ENCODE data around the gene LYPD6B. TPM values are rescaled to one million over a fixed set of nuclear protein-coding genes. Genes with fewer than 3 reads are reported as not detected.

LYPD6B gene
- total RNA-seq, 1 experiment from 2014 or later: 6.1 TPM

DNA sequence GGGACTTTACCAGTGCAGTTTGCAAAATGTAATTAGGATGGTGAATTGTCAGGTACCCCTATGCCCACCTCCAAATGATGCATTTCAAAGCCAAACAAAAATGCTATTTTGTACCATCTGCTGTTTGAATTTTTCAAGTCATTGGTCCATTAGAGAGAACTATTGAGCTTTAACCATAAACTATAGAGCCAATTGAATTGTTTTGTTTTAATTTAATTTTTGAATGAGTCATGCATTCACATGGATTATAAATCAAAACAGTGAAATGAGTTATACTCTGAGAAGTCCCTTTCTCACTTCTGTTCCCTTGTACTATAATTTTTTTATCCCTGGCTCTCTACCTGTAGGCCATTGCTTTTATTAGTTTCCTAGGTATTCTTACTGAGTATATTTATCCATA lies 151.3 kb downstream of the LYPD6B start:
- Histone ChIP-seq H3K36me3 (ENCODE audit: control insufficient read depth in 1 of 2, insufficient read depth in 2 of 2, low read length in 2 of 2) (no peaks in the 10 kb centered on the region), H3K9me2 (ENCODE audit: insufficient read depth) (no peaks in the 10 kb centered on the region), H4K20me1 (ENCODE audit: insufficient read depth) (no peaks in the 10 kb centered on the region), H3K4me2 (ENCODE audit: low read length) (no peak overlapping the region), H3K4me1 (ENCODE audit: control insufficient read depth in 1 of 2, insufficient read depth in 2 of 2, low read length in 2 of 2) (no peaks in the 10 kb centered on the region), H3K27me3 (ENCODE audit: insufficient read depth, low read length) (no peaks in the 10 kb centered on the region), H2AFZ (ENCODE audit: low read depth, low read length, poor library complexity, severe bottlenecking) (no peak overlapping the region), H3K4me3 (replicated peaks in 1 of 2; ENCODE audit: low read depth in 1 of 2, low read length in 2 of 2) (no peak overlapping the region), H3K79me2 (ENCODE audit: insufficient read depth, low read length) (no peaks in the 10 kb centered on the region), H3K9ac (ENCODE audit: low read length) (no peak overlapping the region), H3K27ac (ENCODE audit: low read depth, low read length) (no peak overlapping the region), H3K9me3 (ENCODE audit: control insufficient read depth in 1 of 2, insufficient read depth in 1 of 2, low read depth in 1 of 2, low read length in 2 of 2) (no peaks in the 10 kb centered on the region)
- no TSS peak for BruUV-seq (replicated peaks)
- TF ChIP-seq SRF (IDR thresholded peaks at IDR 0.05; ENCODE audit: low read depth) (no peak), EZH2 (IDR thresholded peaks at IDR 0.05) (no peak), ZFX (IDR thresholded peaks at IDR 0.05) (no peak), ZNF274 (IDR thresholded peaks at IDR 0.05; ENCODE audit: low read depth, low read length) (no peak), SP1 (IDR thresholded peaks at IDR 0.05; ENCODE audit: low read depth) (no peak), EZH2phosphoT487 (IDR thresholded peaks at IDR 0.05; ENCODE audit: borderline replicate concordance) (no peak), ATF3 (IDR thresholded peaks at IDR 0.05) (no peak), POLR2AphosphoS5 (IDR thresholded peaks at IDR 0.05; ENCODE audit: low read depth, low read length) (no peak), CTCF (IDR thresholded peaks at IDR 0.05 in 2 of 3, conservative IDR thresholded peaks at IDR 0.05 in 1 of 3; ENCODE audit: borderline replicate concordance in 1 of 3, insufficient read depth in 1 of 3, low read depth in 2 of 3, low read length in 2 of 3) (no peak), ZBTB33 (IDR thresholded peaks at IDR 0.05; ENCODE audit: extremely low read depth, insufficient replicate concordance, low read length) (no peak), CEBPB (IDR thresholded peaks at IDR 0.05; ENCODE audit: low read depth) (no peak), FOSL1 (IDR thresholded peaks at IDR 0.05; ENCODE audit: low read depth) (no peak), SIN3A (IDR thresholded peaks at IDR 0.05; ENCODE audit: low read depth) (no peak)
- ChIA-PET CTCF (no interaction called here), RAD21 (ENCODE audit: low non-redundant PET in 1 of 2, low total read pairs in 2 of 2, uncharacterized antibody in 2 of 2, unreplicated experiment in 2 of 2) (no interaction called here), POLR2A (no interaction called here)
- DNase-seq (ENCODE audit: low read depth, low spot score) (no peak), ATAC-seq (no peak)
- intact Hi-C loops (cut with micrococcal nuclease): no loop called here
